ENCODE measurements around the gene CTNNB1.

DNA sequence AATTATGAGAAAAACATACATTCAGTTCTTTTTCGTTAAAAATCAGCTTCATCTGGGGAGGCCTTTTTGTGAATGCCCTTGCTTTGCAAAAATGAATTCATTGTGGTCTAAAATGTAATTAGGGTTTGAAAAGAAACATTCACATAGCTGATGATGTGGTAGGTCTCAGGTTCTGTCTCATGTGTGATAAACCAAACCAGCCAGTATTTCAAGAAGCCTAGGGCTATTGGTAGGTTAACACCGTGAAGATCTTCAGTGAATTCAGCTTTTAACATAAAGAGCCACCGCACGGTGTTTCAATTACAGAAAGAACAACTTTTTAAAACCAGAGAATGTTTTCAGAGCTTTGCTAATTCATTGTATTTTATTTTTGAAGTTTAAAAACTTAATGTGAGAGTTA lies 41.9 kb downstream of the CTNNB1 start:
- TF ChIP-seq, protein P1, sequence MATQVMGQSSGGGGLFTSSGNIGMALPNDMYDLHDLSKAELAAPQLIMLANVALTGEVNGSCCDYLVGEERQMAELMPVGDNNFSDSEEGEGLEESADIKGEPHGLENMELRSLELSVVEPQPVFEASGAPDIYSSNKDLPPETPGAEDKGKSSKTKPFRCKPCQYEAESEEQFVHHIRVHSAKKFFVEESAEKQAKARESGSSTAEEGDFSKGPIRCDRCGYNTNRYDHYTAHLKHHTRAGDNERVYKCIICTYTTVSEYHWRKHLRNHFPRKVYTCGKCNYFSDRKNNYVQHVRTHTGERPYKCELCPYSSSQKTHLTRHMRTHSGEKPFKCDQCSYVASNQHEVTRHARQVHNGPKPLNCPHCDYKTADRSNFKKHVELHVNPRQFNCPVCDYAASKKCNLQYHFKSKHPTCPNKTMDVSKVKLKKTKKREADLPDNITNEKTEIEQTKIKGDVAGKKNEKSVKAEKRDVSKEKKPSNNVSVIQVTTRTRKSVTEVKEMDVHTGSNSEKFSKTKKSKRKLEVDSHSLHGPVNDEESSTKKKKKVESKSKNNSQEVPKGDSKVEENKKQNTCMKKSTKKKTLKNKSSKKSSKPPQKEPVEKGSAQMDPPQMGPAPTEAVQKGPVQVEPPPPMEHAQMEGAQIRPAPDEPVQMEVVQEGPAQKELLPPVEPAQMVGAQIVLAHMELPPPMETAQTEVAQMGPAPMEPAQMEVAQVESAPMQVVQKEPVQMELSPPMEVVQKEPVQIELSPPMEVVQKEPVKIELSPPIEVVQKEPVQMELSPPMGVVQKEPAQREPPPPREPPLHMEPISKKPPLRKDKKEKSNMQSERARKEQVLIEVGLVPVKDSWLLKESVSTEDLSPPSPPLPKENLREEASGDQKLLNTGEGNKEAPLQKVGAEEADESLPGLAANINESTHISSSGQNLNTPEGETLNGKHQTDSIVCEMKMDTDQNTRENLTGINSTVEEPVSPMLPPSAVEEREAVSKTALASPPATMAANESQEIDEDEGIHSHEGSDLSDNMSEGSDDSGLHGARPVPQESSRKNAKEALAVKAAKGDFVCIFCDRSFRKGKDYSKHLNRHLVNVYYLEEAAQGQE (IDR thresholded peaks at IDR 0.05), result no peak
- TF ChIP-seq EP300 (IDR thresholded peaks at IDR 0.05) (no peak), POLR2A (IDR thresholded peaks at IDR 0.05; ENCODE audit: low read length) (no peak), FOSB (CRISPR knock-in tag; IDR thresholded peaks at IDR 0.05) (no peak), CEBPB (IDR thresholded peaks at IDR 0.05) (no peak), JUN (IDR thresholded peaks at IDR 0.05) (no peak), PHF8 (IDR thresholded peaks at IDR 0.05; ENCODE audit: borderline replicate concordance, low read depth) (no peak), POLR2AphosphoS2 (conservative IDR thresholded peaks at IDR 0.05; ENCODE audit: low read length) (no peak)
- TF ChIP-seq, protein P2, sequence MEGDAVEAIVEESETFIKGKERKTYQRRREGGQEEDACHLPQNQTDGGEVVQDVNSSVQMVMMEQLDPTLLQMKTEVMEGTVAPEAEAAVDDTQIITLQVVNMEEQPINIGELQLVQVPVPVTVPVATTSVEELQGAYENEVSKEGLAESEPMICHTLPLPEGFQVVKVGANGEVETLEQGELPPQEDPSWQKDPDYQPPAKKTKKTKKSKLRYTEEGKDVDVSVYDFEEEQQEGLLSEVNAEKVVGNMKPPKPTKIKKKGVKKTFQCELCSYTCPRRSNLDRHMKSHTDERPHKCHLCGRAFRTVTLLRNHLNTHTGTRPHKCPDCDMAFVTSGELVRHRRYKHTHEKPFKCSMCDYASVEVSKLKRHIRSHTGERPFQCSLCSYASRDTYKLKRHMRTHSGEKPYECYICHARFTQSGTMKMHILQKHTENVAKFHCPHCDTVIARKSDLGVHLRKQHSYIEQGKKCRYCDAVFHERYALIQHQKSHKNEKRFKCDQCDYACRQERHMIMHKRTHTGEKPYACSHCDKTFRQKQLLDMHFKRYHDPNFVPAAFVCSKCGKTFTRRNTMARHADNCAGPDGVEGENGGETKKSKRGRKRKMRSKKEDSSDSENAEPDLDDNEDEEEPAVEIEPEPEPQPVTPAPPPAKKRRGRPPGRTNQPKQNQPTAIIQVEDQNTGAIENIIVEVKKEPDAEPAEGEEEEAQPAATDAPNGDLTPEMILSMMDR (IDR thresholded peaks at IDR 0.05), result no peak
- TF ChIP-seq, protein P3, sequence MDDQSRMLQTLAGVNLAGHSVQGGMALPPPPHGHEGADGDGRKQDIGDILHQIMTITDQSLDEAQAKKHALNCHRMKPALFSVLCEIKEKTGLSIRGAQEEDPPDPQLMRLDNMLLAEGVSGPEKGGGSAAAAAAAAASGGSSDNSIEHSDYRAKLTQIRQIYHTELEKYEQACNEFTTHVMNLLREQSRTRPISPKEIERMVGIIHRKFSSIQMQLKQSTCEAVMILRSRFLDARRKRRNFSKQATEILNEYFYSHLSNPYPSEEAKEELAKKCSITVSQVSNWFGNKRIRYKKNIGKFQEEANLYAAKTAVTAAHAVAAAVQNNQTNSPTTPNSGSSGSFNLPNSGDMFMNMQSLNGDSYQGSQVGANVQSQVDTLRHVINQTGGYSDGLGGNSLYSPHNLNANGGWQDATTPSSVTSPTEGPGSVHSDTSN (IDR thresholded peaks at IDR 0.05), result no peak

All from A549 (cell line).